H4 (cell line): ENCODE data around the gene BRINP1. TPM values are rescaled to one million over a fixed set of nuclear protein-coding genes. Genes with fewer than 3 reads are reported as not detected.

Experiments used
- DNase-seq: peaks from one replicate; pipeline ENCODE4 v3.0.0-alpha.2; 2015; ENCODE audit warnings: low spot score
- total RNA-seq: library from RNA; depleted of rRNA; stranded (reverse); fragments of >200 nt; shearing (Covaris generic); gene quantifications from 2 replicates; pipeline ENCODE4 v1.2.3, GENCODE V29; 2014

The BRINP1 gene
- total RNA-seq, 1 experiment from 2014 or later, result not detected

GRCh38 chr9:119126040-119126439 lies 243.2 kb downstream of the BRINP1 start:
- no peak for DNase-seq

DNA sequence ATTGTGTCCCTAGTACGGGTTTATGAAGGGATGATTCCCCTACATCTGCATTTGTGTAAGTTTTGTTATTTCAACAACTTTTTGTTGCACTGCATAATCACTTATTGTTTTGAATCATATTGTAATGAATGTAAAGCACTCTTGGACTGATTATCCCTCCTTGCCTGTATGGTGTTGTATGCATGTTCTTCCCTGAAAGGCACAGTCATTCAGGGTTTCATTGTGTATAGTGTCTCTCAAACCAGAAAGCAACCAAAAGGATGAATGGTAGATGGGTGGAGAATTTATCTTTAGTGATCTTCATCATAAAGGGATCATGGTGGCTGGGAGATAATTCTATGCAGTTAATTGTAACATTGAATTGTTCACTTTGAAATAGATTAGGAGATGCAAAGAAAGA lies 247.3 kb downstream of the BRINP1 start:
- DNase-seq, result no peak

GRCh38 chr9:119117409-119117808 lies 251.8 kb downstream of the BRINP1 start:
- no peak for DNase-seq
